Spinal cord (tissue), 10 donors: Measurements from ENCODE around the gene POLR1B. TPM values are rescaled to one million over a fixed set of nuclear protein-coding genes. Genes with fewer than 3 reads are reported as not detected.
A peak's percentile ranks its signal among the peaks of the same experiment; 100 is the strongest.
"Not testable (repeated sequence)": the region's sequence is repeated elsewhere in the genome, so short reads cannot be mapped to it uniquely, and the experiment has no call there.

Experiments
- DNase-seq, 6 donors: peaks; one replicate each; pipeline versions ENCODE4 v3.0.0 to v3.0.0-alpha.2; 2013 to 2015; ENCODE audit warnings: low spot score in 6 of 6, low read depth in 4 of 6
- H3K27ac ChIP-seq: one replicate; pipeline ENCODE4 v1.5.1; 2013; ENCODE audit warnings: low read depth, low read length, control low read depth
- H3K27me3 ChIP-seq: one replicate; pipeline ENCODE4 v1.6.1; 2013; ENCODE audit warnings: low read length; ENCODE audit not compliant: control insufficient read depth, insufficient read depth
- H3K36me3 ChIP-seq: one replicate; pipeline ENCODE4 v1.6.1; 2013; ENCODE audit warnings: low read length; ENCODE audit not compliant: control insufficient read depth, insufficient read depth
- H3K4me1 ChIP-seq: one replicate; pipeline ENCODE4 v1.6.1; 2013; ENCODE audit warnings: low read length; ENCODE audit not compliant: control insufficient read depth, insufficient read depth
- H3K4me3 ChIP-seq: one replicate; pipeline ENCODE4 v1.5.1; 2013; ENCODE audit warnings: low read depth, low read length, control low read depth
- H3K9me3 ChIP-seq: one replicate; pipeline ENCODE4 v1.6.1; 2013; ENCODE audit warnings: low read length; ENCODE audit not compliant: control insufficient read depth, insufficient read depth
- WGBS: methylation state at CpG from one replicate; pipeline ENCODE4 v1.1.5; 2013; ENCODE audit warnings: missing lambda C conversion rate; ENCODE audit not compliant: insufficient coverage; 5-methylcytosine and 5-hydroxymethylcytosine counted together
- long read RNA-seq, 4 donors: transcript quantifications; one replicate each; lab custom pipeline, GENCODE V29; 2026
- polyA plus RNA-seq, 2 donors: library from polyadenylated mRNA; unstranded; fragments of 120-200 nt; gene quantifications; one replicate each; pipeline ENCODE4 v1.2.1, GENCODE V29; 2013; ENCODE audit not compliant: insufficient read length in 2 of 2
- total RNA-seq, 2 donors: library from RNA; depleted of rRNA in 1 of 2; stranded (reverse); fragments of 120-200 nt in 1 of 2; fragments of >200 nt in 1 of 2; gene quantifications; one replicate each; pipeline versions ENCODE4 v1.2.3 to v1.2.4, GENCODE V29; 2013 to 2014
- donor health status: healthy.

The POLR1B gene, protein sequence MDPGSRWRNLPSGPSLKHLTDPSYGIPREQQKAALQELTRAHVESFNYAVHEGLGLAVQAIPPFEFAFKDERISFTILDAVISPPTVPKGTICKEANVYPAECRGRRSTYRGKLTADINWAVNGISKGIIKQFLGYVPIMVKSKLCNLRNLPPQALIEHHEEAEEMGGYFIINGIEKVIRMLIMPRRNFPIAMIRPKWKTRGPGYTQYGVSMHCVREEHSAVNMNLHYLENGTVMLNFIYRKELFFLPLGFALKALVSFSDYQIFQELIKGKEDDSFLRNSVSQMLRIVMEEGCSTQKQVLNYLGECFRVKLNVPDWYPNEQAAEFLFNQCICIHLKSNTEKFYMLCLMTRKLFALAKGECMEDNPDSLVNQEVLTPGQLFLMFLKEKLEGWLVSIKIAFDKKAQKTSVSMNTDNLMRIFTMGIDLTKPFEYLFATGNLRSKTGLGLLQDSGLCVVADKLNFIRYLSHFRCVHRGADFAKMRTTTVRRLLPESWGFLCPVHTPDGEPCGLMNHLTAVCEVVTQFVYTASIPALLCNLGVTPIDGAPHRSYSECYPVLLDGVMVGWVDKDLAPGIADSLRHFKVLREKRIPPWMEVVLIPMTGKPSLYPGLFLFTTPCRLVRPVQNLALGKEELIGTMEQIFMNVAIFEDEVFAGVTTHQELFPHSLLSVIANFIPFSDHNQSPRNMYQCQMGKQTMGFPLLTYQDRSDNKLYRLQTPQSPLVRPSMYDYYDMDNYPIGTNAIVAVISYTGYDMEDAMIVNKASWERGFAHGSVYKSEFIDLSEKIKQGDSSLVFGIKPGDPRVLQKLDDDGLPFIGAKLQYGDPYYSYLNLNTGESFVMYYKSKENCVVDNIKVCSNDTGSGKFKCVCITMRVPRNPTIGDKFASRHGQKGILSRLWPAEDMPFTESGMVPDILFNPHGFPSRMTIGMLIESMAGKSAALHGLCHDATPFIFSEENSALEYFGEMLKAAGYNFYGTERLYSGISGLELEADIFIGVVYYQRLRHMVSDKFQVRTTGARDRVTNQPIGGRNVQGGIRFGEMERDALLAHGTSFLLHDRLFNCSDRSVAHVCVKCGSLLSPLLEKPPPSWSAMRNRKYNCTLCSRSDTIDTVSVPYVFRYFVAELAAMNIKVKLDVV
- total RNA-seq (10 to 100 TPM; 17.7 to 27.5 TPM), polyA plus RNA-seq (10 to 100 TPM; 15.1 to 16.4 TPM)
- long read RNA-seq, donor 1, full-length matches to known transcripts: 2 of 2 reads
- long read RNA-seq, donor 1, partial matches to known transcripts: 0 of 2 reads
- long read RNA-seq, donor 1, other reads (novel, unspliced or antisense): 0 of 2 reads
- long read RNA-seq, donor 2: 0 reads
- long read RNA-seq, donor 3, full-length matches to known transcripts: 2 of 2 reads
- long read RNA-seq, donor 3, partial matches to known transcripts: 0 of 2 reads
- long read RNA-seq, donor 3, other reads (novel, unspliced or antisense): 0 of 2 reads
- long read RNA-seq, donor 4, full-length matches to known transcripts: 1 of 1 reads
- long read RNA-seq, donor 4, partial matches to known transcripts: 0 of 1 reads
- long read RNA-seq, donor 4, other reads (novel, unspliced or antisense): 0 of 1 reads

DNA sequence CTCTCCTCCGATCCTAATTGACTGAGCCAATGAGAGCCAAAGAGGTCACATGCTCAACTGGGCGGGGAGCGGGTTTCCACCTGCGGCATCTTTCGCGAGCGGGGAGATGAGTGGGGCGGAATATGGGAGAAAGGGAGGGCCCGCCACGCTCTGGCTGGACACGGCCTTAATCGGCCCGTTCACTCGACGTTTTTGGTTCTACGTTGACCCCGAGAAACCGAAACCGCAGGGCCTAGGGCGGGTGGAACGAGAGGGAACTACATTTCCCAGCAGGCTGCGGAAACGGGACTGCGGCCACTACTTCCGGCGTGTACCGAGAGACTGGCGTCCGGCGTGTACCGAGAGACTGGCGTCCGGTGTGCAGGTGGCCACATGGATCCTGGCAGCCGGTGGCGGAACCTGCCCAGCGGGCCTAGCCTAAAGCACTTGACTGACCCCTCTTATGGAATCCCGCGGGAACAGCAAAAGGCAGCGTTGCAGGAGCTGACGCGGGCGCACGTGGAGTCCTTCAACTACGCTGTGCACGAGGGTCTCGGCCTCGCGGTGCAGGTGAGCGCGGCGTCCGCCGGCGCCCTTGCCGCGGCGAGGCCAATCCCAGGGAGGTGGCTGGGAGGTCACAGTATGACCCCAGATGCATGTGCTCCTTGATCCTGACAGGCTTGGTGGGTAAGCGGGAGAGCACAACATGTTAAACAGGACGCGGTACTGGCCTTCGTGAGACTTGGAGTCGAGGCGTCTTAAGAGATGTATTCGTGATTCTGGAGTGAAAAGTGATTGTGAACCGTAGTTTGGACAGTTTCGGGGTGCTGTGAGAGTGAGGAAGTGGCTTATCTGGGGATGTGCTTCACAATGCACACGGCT lies at the start of gene POLR1B:
Gene POLR1B, plus strand, starts transcription at position 343 of the 861 bp plus-strand sequence. Its CDS starts 30 bp downstream, at position 373.
- Histone ChIP-seq H3K9me3 (no peaks in the 10 kb centered on the region), H3K36me3 (no peaks in the 10 kb centered on the region), H3K4me1 (peaks cover 19% of the 10 kb centered on the region), H3K4me3 (peak within 1 kb of the TSS; percentile 99), H3K27me3 (no peaks in the 10 kb centered on the region), H3K27ac (peak within 1 kb of the TSS; percentile 98)
- DNase-seq: peak; percentile 59 to 95 (median 90)
- under 1% methylated on average over 63 of the region's 67 CpGs for WGBS

DNA sequence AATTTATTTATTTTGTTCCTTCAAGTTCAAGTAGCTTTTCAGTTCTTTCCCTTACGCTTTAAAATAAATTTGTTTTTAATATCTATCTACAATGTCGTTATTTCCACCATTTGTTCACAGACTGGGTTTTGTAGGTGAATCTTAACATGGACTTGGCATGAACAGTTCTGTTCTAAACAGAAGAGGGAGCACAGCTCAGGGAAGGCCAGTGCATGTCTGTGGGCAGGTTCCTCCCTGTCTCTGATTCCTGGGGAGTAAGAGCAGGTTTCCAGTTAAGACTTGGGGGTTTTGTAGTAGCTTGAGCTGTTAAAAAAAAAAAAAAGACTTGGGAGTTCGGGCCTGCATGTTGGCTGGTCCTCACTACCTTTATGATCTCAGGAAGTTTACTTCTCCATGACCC lies 49.2 kb upstream of the POLR1B start:
- H3K27me3 ChIP-seq: no peaks in the 10 kb centered on the region
- no peaks in the 10 kb centered on the region for H3K9me3 ChIP-seq
- H3K27ac ChIP-seq: no peak overlapping the region
- WGBS: 67% methylated on average over 1 of the region's 3 CpGs
- DNase-seq: no peak
- H3K4me3 ChIP-seq: no peak overlapping the region
- H3K36me3 ChIP-seq: peaks cover 17% of the 10 kb centered on the region
- no peaks in the 10 kb centered on the region for H3K4me1 ChIP-seq

DNA sequence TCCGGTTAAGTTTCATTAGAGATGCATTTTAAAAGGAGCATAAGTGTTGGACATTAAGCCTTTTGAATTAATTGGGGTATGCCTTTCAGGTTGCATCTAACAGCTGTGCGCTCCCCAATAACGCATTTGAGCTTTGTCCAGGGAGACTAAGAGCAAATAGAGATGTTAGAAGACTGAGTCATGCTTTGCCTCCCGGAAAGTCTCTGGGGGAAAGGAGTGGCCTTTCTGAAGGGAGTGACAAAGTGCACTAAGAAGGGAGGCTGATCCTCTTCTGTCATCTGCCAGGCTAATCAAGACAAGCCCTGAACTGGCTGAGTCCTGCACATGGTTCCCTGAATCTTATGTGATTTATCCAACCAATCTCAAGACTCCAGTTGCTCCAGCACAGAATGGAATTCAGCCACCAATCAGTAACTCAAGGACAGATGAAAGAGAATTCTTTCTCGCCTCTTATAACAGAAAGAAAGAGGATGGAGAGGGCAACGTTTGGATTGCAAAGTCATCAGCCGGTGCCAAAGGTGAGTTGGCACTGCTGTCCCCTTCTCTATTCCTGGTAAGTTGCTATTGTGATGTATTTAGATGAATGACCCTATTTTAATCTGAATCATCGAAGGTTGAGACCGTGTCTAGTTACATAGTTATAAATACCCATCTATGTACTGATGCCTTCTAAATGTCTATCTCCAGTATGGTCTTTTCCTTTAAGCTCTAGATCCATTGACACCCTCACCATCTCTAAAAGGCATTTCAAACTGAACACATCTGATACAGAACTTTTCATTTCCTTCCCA lies 48.2 kb upstream of the POLR1B start:
- Histone ChIP-seq H3K4me1 (no peaks in the 10 kb centered on the region), H3K36me3 (peaks cover 16% of the 10 kb centered on the region), H3K4me3 (no peak overlapping the region), H3K9me3 (no peaks in the 10 kb centered on the region), H3K27ac (no peak overlapping the region), H3K27me3 (no peaks in the 10 kb centered on the region)
- 89% methylated on average over 4 of the region's 9 CpGs for WGBS
- no peak for DNase-seq

DNA sequence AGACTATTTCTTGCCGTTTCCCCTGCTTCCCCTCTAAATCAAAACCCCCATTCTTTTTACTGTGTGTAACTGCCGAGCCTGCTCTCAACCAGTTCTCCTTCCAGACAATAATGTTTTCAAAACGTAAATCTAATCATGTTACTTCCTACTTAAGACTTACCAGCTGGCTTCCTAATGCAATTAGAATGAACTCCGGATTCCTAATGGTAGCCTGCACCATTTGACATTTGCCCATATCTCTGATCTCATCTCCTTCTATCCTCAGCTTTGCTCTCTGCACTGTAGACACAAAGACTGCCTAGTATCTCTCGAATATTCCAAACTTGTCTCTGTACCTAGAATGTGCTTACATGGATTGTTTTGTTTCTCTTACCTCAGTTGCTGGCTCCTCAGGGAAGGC lies 47.4 kb upstream of the POLR1B start:
- H3K36me3 ChIP-seq: peaks cover 16% of the 10 kb centered on the region
- 70% methylated on average over 5 of the region's 5 CpGs for WGBS
- H3K27ac ChIP-seq: no peak overlapping the region
- H3K27me3 ChIP-seq: no peaks in the 10 kb centered on the region
- DNase-seq: no peak
- no peaks in the 10 kb centered on the region for H3K9me3 ChIP-seq
- no peaks in the 10 kb centered on the region for H3K4me1 ChIP-seq
- H3K4me3 ChIP-seq: no peak overlapping the region

DNA sequence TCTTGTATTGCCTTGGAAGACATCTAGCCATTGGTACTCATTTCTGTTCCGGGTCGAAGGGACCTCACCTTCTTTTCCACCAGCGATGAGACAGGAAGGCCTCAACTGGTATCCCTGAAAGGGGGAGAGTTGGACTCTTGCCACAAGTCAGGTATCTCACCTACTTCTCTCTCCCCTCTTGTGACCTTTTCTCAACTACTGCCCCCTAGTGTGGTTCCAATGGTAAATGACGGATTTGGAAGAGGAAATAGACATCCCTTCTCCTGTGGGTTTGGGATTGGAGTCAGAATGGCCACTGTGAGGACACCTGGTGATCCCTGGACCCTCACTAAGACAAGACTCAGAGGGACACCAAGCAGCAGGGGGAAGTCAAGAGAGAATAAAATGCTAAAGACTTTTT lies 46.4 kb upstream of the POLR1B start:
- no CpG with 5 or more reads among the region's 4 CpGs for WGBS
- peaks cover 13% of the 10 kb centered on the region for H3K36me3 ChIP-seq
- DNase-seq, H3K27ac ChIP-seq, H3K27me3 ChIP-seq, H3K4me1 ChIP-seq, H3K9me3 ChIP-seq, H3K4me3 ChIP-seq: not testable (repeated sequence)

DNA sequence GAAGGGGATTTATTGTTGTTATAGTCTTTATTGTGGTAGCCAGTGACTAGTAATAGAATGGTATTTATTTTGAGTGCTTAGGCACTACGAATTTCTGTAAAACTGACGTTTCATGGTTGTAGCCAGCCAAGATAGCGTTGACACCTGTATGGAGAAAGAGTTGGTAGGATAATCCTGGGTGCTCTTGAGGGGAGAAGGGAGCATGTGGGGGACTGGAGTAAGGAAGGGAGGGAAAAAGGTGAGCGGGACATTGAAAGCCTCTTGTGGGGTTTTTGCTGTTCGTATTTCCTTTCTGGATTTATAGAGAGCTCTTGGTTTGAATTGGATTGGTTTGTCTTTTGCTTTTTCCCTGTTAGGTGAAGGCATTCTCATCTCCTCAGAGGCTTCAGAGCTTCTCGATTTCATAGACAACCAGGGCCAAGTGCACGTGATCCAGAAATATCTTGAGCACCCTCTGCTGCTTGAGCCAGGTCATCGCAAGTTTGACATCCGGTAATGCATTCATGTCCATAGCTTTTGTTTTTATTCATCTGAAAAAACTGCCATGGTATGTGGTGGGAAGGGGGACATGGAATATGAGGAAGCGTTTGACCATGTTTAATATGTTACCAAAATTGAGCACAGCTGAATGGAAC lies 41.3 kb upstream of the POLR1B start:
- H3K4me3 ChIP-seq, H3K4me1 ChIP-seq, H3K27me3 ChIP-seq, DNase-seq, H3K9me3 ChIP-seq, H3K27ac ChIP-seq: not testable (repeated sequence)
- peaks cover 10% of the 10 kb centered on the region for H3K36me3 ChIP-seq
- no CpG with 5 or more reads among the region's 10 CpGs for WGBS

DNA sequence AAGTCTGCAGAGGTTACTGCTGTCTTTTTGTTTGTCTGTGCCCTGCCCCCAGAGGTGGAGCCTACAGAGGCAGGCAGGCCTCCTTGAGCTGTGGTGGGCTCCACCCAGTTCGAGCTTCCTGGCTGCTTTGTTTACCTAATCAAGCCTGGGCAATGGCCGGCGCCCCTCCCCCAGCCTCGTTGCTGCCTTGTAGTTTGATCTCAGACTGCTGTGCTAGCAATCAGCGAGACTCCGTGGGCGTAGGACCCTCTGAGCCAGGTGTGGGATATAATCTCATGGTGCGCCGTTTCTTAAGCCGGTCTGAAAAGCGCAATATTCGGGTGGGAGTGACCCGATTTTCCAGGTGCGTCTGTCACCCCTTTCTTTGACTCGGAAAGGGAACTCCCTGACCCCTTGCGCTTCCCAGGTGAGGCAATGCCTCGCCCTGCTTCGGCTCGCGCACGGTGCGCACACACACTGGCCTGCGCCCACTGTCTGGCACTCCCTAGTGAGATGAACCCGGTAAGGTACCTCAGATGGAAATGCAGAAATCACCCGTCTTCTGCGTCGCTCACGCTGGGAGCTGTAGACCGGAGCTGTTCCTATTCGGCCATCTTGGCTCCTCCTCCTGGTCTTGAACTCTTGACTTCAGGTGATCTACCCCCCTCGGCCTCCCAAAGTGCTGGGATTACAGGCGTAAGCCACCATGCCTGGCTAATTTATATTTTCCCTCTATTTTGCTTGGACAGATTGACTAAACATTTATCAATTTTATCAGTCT lies 32.8 kb upstream of the POLR1B start:
- H3K4me1 ChIP-seq, H3K4me3 ChIP-seq, DNase-seq, H3K27me3 ChIP-seq, H3K9me3 ChIP-seq, H3K27ac ChIP-seq: not testable (repeated sequence)
- 98% methylated on average over 8 of the region's 32 CpGs for WGBS
- H3K36me3 ChIP-seq: peaks cover 13% of the 10 kb centered on the region
